Measurements from ENCODE around the gene MYT1.

The MYT1 gene

GRCh38 chr20:64236137-64237088, 72.2 kb downstream of the MYT1 start:
- no peak for DNase-seq

GRCh38 chr20:64237316-64237715, 73.1 kb downstream of the MYT1 start:
- no peak for DNase-seq

- DNase-seq = no peak
Measured at GRCh38 chr20:64238115-64238825, 74.0 kb downstream of the MYT1 start.

DNA sequence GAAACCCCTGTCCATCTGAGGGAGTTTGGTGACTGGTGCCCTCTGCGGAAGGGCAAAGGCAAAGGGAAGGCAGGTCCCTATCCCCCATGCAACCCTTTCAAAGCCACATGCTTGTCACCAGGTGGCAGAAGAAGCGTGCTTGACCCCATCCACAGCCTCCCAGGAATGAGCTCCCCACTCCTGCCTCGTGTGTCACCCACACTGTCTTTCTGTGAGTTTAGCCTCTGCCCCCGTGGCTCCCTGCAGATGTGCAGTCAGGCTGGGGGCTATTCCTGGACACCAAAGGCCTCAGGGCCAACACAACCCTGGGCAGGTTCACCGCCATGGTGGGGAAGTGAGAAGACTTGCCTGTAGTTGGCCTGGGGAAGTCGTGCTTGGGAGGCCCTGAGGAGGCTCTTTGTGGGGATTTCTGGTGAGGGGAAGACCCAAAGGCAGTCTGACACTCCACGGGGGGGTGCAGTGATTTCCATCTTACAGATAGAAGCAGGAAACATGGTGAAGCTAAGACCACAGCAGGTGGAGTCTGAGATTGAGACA, 74.7 kb downstream of the MYT1 start:
- DNase-seq = no peak

DNA sequence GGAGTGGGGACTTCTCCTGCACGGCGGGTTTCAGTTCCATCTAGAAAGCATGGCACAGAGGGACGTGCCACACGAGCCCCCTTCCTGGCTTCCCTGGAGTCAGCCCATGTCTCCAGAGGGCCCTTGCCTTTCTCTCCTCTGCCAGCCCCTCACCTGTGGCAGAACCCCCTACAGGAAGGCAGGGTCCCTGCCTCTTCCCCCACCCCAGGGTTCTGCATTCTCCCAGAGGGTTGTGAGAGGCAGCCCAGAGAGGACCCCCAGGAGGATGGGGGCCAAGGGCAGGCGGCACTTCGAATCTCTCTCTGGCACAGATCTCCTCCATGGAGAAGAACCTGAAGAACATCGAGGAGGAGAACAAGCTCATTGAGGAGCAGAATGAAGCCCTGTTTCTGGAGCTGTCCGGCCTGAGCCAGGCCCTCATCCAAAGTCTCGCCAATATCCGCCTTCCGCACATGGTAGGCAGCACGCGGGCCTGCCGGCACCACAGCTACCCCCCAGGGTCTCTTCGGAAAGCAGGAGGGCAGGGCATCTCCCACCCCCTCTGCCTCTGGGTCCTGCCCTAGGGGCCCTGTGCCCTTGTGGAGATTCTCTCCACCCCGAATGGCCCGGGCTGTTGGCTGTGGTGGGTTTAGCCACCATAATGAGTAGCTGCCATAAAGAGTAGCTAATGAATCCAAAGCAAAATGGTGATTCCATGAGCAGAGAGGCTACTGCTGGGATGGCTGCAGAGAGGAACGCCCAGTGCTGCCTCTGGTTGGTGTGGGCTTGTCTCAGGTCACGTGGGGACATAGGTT, 75.4 kb downstream of the MYT1 start:
- DNase-seq = no peak

DNA sequence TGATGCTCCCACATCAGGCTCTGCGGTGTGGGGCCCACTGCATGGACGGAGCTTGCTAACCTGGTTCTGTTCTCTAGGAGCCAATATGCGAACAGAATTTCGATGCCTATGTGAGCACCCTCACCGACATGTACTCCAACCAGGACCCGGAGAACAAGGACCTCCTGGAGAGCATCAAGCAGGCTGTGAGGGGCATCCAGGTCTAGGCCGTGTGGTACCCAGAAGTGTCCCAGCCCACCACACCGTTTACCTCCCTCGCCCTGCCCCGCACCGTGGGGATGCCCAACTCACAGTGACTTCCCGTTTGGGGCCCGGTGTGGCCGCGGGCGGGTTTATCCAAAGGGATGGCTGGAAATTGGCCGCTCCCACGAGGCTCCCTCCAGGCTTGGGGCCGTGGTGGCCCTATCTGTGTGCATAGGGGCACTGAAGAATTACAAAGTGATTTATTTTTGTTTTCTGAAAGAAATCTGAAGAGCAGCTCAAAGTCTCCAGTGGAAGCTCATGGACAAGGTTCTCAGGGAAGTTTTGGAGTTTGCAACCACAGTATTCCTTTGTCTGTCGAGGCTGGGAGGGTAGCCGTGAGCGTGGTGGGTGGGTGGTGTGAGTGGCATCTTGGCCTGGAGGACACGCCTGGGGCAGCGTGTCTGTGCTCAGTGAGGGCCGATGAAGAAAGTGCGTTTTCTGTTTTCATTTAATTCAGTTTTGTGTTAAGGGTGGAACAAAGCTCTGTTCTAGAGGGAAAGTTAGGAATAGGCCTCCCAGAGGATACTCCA, 76.2 kb downstream of the MYT1 start:
- DNase-seq = no peak

- DNase-seq = no peak
Measured at GRCh38 chr20:64241061-64241460, 76.8 kb downstream of the MYT1 start.

GRCh38 chr20:64242003-64242796, 77.9 kb downstream of the MYT1 start:
- no peak for DNase-seq

DNA sequence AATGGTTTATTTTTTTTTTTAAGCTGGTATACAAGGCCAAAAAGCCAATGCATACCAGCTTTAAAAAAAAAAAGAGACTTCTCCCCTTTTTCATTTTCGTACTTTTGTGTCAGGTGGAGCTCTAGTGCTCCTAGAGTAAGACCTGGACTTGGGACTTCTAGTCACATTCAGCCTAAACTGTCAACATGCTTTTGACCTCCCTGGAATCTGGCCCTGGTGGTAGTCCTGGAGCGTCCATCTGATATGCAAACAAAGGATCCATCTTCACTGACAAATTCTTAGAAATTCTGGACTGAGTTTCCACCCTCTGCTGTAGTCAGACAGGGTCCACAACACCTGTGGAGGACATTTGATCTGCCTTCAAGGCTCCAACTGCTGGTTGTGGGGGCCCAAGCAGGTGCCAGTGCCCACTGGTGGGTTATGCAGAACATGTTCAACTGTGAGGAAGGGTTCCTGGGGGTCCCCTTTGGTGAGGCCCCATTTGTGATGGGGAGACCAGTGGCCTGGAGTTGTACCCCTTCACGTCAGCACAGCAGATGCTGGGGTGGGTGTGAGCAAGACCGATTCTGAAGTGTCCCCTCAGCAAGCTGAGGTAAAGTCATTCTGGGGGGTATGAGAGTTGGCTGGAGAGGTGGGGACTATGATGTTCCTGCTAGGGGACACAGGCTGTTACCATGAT, 78.7 kb downstream of the MYT1 start:
- no peak for DNase-seq

DNA sequence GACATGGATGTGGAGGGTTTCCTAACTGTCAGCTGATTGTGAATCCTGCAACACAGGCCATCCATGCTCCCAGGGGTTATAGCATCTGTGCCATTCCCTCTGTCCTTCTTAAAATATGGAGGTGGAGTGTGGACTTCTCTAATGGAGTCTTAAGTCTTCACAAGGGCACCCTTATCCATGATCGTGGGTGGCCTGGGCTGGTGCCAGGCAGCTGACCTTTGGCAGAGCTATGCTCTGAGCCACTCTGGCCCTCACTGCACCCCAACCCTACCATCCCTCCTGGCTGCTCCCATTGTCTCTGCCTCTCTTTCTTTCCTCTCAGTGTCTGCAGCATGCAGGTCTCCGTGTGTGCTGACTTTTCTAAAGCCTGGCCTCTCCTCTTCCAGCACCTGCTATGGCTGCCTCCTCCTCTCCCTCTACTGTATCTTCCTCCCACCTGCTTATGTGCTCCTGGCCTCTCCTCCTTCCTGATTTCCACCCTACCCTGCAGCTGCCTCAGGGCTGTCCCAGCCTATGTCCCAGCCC, 80.1 kb downstream of the MYT1 start:
- DNase-seq = no peak

- no peak for DNase-seq
Measured at GRCh38 chr20:64244870-64245603, 80.8 kb downstream of the MYT1 start.

- DNase-seq = no peak
Measured at GRCh38 chr20:64245746-64246595, 81.7 kb downstream of the MYT1 start.

DNA sequence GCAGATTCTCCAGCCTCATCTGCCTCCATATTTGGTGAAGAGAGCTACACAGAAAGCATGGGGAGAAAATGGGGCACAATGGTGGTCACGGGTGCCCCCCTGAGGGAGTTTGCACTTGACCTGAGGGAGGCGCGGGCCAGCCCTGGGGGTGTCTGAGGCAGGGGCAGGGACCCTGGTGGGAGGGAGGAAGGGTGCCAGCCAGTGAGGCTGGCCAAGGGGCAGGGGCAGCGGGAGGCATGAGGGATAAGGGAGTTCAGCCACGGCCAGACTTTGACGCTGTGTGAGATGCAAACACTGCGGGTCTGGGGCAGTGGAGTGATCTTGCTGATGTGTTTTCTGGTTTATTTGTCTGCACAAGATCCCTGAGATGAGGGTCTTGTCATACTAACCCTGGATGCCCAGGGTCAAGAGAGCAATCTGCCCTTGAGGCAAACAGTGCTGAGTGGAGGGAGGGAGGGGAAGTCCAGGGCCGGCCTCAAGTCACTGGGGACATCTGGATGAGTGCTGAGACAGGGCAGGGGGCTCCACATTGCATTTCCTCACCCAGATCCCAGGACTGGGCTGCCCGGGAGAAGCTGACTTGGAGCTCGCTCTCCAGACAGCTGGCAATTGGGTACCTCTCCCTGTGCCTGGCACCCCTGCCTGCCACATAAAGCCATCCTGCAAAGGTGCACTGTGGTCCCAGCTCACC, 82.5 kb downstream of the MYT1 start:
- no peak for DNase-seq

- DNase-seq = no peak
Measured at GRCh38 chr20:64247307-64247618, 83.0 kb downstream of the MYT1 start.

- DNase-seq = no peak
Measured at GRCh38 chr20:64247970-64248841, 84.0 kb downstream of the MYT1 start.

DNA sequence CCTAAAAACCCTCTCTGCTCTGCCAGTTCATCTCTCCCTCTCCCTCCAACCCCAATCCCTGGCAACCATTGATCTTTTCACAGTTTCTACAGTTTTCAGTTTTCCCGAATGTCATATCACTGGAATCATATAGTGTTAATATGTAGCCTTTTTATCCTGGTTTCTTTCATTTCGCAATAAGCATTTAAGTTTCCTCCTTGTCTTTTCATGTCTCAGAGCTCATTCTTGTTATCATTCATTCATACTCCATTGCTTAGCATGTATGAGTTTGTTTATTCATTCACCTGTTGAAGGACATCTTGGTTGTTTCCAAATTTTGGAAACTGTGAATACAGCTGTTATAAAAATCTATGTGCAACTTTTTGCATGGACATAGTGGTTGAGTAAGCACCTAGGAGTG, 85.8 kb downstream of the MYT1 start:
- DNase-seq = no peak

DNA sequence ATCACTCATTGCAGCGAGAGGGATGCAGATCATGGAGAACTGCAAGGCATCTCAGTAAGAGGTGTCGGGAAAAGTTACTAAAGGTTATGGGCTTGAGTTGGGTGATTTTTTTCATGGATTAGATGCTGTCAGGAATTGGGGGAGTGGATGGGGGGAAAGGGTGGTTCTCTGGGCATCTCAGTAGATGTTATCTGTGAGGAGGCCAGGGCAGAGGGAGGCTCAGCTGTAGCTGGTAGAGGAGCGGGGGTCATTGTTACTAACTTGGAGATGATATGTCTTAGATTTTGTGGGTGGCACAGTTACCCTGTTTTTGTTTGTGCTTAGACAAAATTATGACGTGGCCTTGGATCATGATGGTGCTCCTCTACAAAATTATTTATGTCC, 88.7 kb downstream of the MYT1 start:
- DNase-seq = no peak

Measured in hippocampal formation (tissue), 2 donors.